Measurements from ENCODE around the gene C19orf53. TPM values are rescaled to one million over a fixed set of nuclear protein-coding genes. Genes with fewer than 3 reads are reported as not detected.

C19orf53 gene
- total RNA-seq, 1 donor from 2014 or later, result 71.2 TPM

GRCh38 chr19:13797870-13798269, 23.6 kb downstream of the C19orf53 start:
- Mint-ChIP-seq H3K36me3 (ENCODE audit: low read depth) (peaks cover 7% of the 10 kb centered on the region), H3K9me3 (ENCODE audit: low read depth) (no peaks in the 10 kb centered on the region), H3K27me3 (ENCODE audit: low read depth) (no peaks in the 10 kb centered on the region), H3K4me3 (ENCODE audit: unreplicated experiment) (peak overlapping the region; percentile 19), H3K4me1 (ENCODE audit: low read depth) (peaks cover 43% of the 10 kb centered on the region), H3K27ac (ENCODE audit: unreplicated experiment) (peak overlapping the region; percentile 83)
- no peak for DNase-seq (ENCODE audit: low spot score)
- TF ChIP-seq CTCF (IDR thresholded peaks at IDR 0.05), result no peak

GRCh38 chr19:13799669-13800068, 25.4 kb downstream of the C19orf53 start:
- DNase-seq (ENCODE audit: low spot score), result no peak
- no peak for TF ChIP-seq CTCF (IDR thresholded peaks at IDR 0.05)
- no peaks in the 10 kb centered on the region for H3K27me3 Mint-ChIP-seq (ENCODE audit: low read depth)
- H3K27ac Mint-ChIP-seq (ENCODE audit: unreplicated experiment), result no peak overlapping the region
- H3K4me3 Mint-ChIP-seq (ENCODE audit: unreplicated experiment), result no peak overlapping the region
- no peaks in the 10 kb centered on the region for H3K9me3 Mint-ChIP-seq (ENCODE audit: low read depth)
- H3K4me1 Mint-ChIP-seq (ENCODE audit: low read depth), result peaks cover 31% of the 10 kb centered on the region
- peaks cover 7% of the 10 kb centered on the region for H3K36me3 Mint-ChIP-seq (ENCODE audit: low read depth)

- H3K36me3 Mint-ChIP-seq (ENCODE audit: low read depth), result peaks cover 10% of the 10 kb centered on the region
- H3K4me3 Mint-ChIP-seq (ENCODE audit: unreplicated experiment), result no peak overlapping the region
- no peaks in the 10 kb centered on the region for H3K27me3 Mint-ChIP-seq (ENCODE audit: low read depth)
- peaks cover 5% of the 10 kb centered on the region for H3K4me1 Mint-ChIP-seq (ENCODE audit: low read depth)
- H3K9me3 Mint-ChIP-seq (ENCODE audit: low read depth), result no peaks in the 10 kb centered on the region
- no peak for DNase-seq (ENCODE audit: low spot score)
- TF ChIP-seq CTCF (IDR thresholded peaks at IDR 0.05), result no peak
- no peak overlapping the region for H3K27ac Mint-ChIP-seq (ENCODE audit: unreplicated experiment)
Measured at GRCh38 chr19:13803038-13803437, 28.8 kb downstream of the C19orf53 start.

GRCh38 chr19:13804830-13805683, 30.8 kb downstream of the C19orf53 start:
- no peaks in the 10 kb centered on the region for H3K4me1 Mint-ChIP-seq (ENCODE audit: low read depth)
- no peak overlapping the region for H3K4me3 Mint-ChIP-seq (ENCODE audit: unreplicated experiment)
- peak; percentile 59 for TF ChIP-seq CTCF (IDR thresholded peaks at IDR 0.05)
- no peaks in the 10 kb centered on the region for H3K27me3 Mint-ChIP-seq (ENCODE audit: low read depth)
- H3K36me3 Mint-ChIP-seq (ENCODE audit: low read depth), result peaks cover 14% of the 10 kb centered on the region
- no peak overlapping the region for H3K27ac Mint-ChIP-seq (ENCODE audit: unreplicated experiment)
- DNase-seq (ENCODE audit: low spot score), result no peak
- H3K9me3 Mint-ChIP-seq (ENCODE audit: low read depth), result no peaks in the 10 kb centered on the region

- Mint-ChIP-seq H3K4me3 (ENCODE audit: unreplicated experiment) (no peak overlapping the region), H3K4me1 (ENCODE audit: low read depth) (no peaks in the 10 kb centered on the region), H3K36me3 (ENCODE audit: low read depth) (peaks cover 7% of the 10 kb centered on the region), H3K27me3 (ENCODE audit: low read depth) (no peaks in the 10 kb centered on the region), H3K27ac (ENCODE audit: unreplicated experiment) (no peak overlapping the region), H3K9me3 (ENCODE audit: low read depth) (no peaks in the 10 kb centered on the region)
- TF ChIP-seq CTCF (IDR thresholded peaks at IDR 0.05), result no peak
- no peak for DNase-seq (ENCODE audit: low spot score)
Measured at GRCh38 chr19:13806728-13807127, 32.5 kb downstream of the C19orf53 start.

All from chondrocyte (in vitro differentiated cells).